Ishikawa (cell line): Measurements from ENCODE around the gene CLRN1.

ENCODE experiments used
- CEBPB ChIP-seq: IDR thresholded peaks from 2 replicates; pipeline ENCODE4 v1.6.1; 2012
- CREB1 ChIP-seq: IDR thresholded peaks from 2 replicates; pipeline ENCODE4 v1.6.1; 2012; ENCODE audit warnings: low read depth
- EGR1 ChIP-seq: IDR thresholded peaks from 2 replicates; pipeline ENCODE4 v1.6.1; 2012
- EP300 ChIP-seq: IDR thresholded peaks from 2 replicates; pipeline ENCODE4 v1.6.1; 2012; ENCODE audit warnings: borderline replicate concordance
- FOXM1 ChIP-seq: IDR thresholded peaks from 2 replicates; pipeline ENCODE4 v1.6.1; 2012; ENCODE audit warnings: low read depth, borderline replicate concordance
- NFIC ChIP-seq: IDR thresholded peaks from 2 replicates; pipeline ENCODE4 v1.6.1; 2012
- RAD21 ChIP-seq: IDR thresholded peaks from 2 replicates; pipeline ENCODE4 v1.6.1; 2012; ENCODE audit warnings: low read depth
- TAF1 ChIP-seq: IDR thresholded peaks from 2 replicates; pipeline ENCODE4 v1.6.1; 2012; ENCODE audit warnings: low read depth, mild to moderate bottlenecking
- TCF12 ChIP-seq: IDR thresholded peaks from 2 replicates; pipeline ENCODE4 v1.6.1; 2012; ENCODE audit warnings: low read depth
- TEAD4 ChIP-seq: IDR thresholded peaks from 2 replicates; pipeline ENCODE4 v1.6.1; 2012
- YY1 ChIP-seq: IDR thresholded peaks from 2 replicates; pipeline ENCODE4 v1.6.1; 2012; ENCODE audit warnings: low read depth
- ZBTB7A ChIP-seq: IDR thresholded peaks from 2 replicates; pipeline ENCODE4 v1.6.1; 2012; ENCODE audit warnings: low read depth
- TF ChIP-seq, protein P1 (sequence below): IDR thresholded peaks from 2 replicates; pipeline ENCODE4 v1.6.1; 2012
- TF ChIP-seq, protein P2 (sequence below): IDR thresholded peaks from 2 replicates; pipeline ENCODE4 v1.6.1; 2012
- TF ChIP-seq, protein P3 (sequence below): IDR thresholded peaks from 2 replicates; pipeline ENCODE4 v1.6.1; 2012; ENCODE audit warnings: low read depth, mild to moderate bottlenecking

The CLRN1 gene

GRCh38 chr3:150902988-150903387 lies 69.5 kb downstream of the CLRN1 start:
- TF ChIP-seq TEAD4 (no peak), CREB1 (no peak), NFIC (no peak), FOXM1 (no peak), TAF1 (no peak)

GRCh38 chr3:150901793-150902192 lies 70.7 kb downstream of the CLRN1 start:
- TF ChIP-seq YY1 (no peak), ZBTB7A (no peak), TEAD4 (no peak), EGR1 (no peak), EP300 (no peak), CREB1 (no peak), NFIC (no peak), TAF1 (no peak), CEBPB (no peak), TCF12 (no peak), FOXM1 (no peak), RAD21 (no peak)
- TF ChIP-seq, protein P1, sequence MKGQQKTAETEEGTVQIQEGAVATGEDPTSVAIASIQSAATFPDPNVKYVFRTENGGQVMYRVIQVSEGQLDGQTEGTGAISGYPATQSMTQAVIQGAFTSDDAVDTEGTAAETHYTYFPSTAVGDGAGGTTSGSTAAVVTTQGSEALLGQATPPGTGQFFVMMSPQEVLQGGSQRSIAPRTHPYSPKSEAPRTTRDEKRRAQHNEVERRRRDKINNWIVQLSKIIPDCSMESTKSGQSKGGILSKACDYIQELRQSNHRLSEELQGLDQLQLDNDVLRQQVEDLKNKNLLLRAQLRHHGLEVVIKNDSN, result no peak
- TF ChIP-seq, protein P2, sequence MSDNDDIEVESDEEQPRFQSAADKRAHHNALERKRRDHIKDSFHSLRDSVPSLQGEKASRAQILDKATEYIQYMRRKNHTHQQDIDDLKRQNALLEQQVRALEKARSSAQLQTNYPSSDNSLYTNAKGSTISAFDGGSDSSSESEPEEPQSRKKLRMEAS, result no peak
- TF ChIP-seq, protein P3, sequence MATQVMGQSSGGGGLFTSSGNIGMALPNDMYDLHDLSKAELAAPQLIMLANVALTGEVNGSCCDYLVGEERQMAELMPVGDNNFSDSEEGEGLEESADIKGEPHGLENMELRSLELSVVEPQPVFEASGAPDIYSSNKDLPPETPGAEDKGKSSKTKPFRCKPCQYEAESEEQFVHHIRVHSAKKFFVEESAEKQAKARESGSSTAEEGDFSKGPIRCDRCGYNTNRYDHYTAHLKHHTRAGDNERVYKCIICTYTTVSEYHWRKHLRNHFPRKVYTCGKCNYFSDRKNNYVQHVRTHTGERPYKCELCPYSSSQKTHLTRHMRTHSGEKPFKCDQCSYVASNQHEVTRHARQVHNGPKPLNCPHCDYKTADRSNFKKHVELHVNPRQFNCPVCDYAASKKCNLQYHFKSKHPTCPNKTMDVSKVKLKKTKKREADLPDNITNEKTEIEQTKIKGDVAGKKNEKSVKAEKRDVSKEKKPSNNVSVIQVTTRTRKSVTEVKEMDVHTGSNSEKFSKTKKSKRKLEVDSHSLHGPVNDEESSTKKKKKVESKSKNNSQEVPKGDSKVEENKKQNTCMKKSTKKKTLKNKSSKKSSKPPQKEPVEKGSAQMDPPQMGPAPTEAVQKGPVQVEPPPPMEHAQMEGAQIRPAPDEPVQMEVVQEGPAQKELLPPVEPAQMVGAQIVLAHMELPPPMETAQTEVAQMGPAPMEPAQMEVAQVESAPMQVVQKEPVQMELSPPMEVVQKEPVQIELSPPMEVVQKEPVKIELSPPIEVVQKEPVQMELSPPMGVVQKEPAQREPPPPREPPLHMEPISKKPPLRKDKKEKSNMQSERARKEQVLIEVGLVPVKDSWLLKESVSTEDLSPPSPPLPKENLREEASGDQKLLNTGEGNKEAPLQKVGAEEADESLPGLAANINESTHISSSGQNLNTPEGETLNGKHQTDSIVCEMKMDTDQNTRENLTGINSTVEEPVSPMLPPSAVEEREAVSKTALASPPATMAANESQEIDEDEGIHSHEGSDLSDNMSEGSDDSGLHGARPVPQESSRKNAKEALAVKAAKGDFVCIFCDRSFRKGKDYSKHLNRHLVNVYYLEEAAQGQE, result no peak

DNA sequence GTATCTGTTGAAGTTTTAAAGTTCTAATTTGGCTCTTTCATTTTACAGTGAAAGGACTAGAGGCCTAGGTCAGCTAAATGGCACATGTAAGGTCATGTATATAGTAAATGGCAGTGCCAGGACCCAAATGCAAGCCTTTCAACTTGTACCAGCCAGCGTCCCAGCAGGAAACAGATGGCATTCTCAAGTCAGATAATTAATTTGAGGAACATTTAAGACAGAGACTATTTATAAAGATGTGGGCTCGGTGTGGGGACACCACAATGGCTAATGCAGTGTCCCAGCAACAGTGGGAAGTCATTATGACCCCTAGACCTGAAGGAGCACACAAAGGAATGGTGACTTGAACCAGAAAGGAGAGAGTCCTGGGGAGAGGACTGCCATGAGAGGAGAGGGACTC lies 73.4 kb downstream of the CLRN1 start:
- TF ChIP-seq NFIC, result no peak
- TF ChIP-seq EP300, result no peak
- TF ChIP-seq TCF12, result no peak
- TF ChIP-seq, protein P3, result no peak
- TF ChIP-seq, protein P1, result no peak
- no peak for TF ChIP-seq TEAD4
- no peak for TF ChIP-seq FOXM1

DNA sequence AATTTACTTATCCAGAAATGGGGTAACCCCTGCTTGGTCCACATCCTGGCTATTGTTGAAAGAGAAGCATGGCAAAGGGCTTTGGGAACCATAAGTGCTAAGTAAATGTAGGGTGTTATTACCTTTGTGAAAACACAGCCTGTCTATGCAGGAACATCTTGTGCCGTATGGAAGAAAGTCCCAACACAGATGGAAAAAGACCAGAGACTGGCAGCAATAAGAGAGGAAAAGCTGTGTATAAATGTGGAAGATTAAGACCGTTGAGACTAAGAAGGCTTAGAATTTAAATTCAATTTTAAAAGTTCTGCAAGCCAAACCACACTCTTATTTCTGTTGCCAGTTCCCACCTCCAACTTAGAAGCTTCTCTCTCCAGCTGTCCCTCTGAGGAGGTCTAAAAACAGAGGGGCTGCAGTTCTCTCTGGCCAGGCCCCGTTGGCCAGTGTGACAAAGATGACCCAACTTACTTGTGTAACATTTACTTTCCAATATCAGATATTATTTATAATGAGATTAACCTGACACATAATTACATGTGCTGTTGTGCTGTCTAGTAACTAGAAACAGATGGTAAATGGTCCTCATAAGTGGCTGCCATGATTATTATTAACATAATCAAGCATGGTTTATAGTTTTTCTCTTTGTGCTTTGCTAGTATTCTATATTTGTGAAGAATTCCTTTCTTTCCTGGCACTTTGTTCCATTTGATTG lies 74.3 kb downstream of the CLRN1 start:
- TF ChIP-seq NFIC (no peak), TCF12 (no peak), TEAD4 (no peak), CEBPB (no peak), YY1 (no peak), CREB1 (no peak), RAD21 (no peak), EP300 (no peak), FOXM1 (no peak), TAF1 (no peak), ZBTB7A (no peak), EGR1 (no peak)
- TF ChIP-seq, protein P3, result no peak
- TF ChIP-seq, protein P2, result no peak
- TF ChIP-seq, protein P1, result no peak
